Tongue (tissue), 2 donors: ENCODE results near the gene NDST1. TPM values are rescaled to one million over a fixed set of nuclear protein-coding genes. Genes with fewer than 3 reads are reported as not detected.

Source experiments
- DNase-seq: peaks from one replicate; pipeline ENCODE4 v3.0.0-alpha.2; 2015
- total RNA-seq: library from RNA; depleted of rRNA; stranded (reverse); fragments of >200 nt; gene quantifications from one replicate; pipeline ENCODE4 v1.2.3, GENCODE V29; 2014

The NDST1 gene
- total RNA-seq, 1 donor from 2014 or later = 91.4 TPM

- DNase-seq = no peak
These were observed 62.4 kb downstream of the NDST1 start for GRCh38 chr5:150570333-150570732.

- no peak for DNase-seq
These were observed 63.9 kb downstream of the NDST1 start for GRCh38 chr5:150571836-150572235.

GRCh38 chr5:150573216-150573615 is 65.3 kb downstream of the NDST1 start:
- DNase-seq = no peak

- no peak for DNase-seq
These were observed 66.2 kb downstream of the NDST1 start for GRCh38 chr5:150573867-150574817.

- peak; percentile 61 for DNase-seq
These were observed 67.1 kb downstream of the NDST1 start for GRCh38 chr5:150574818-150575547.

- no peak for DNase-seq
These were observed 68.0 kb downstream of the NDST1 start for GRCh38 chr5:150575745-150576448.

GRCh38 chr5:150576449-150576949 is 68.6 kb downstream of the NDST1 start:
- DNase-seq = no peak

GRCh38 chr5:150577378-150578139 is 69.6 kb downstream of the NDST1 start:
- peak; percentile 64 for DNase-seq

GRCh38 chr5:150578781-150579461 is 71.0 kb downstream of the NDST1 start:
- DNase-seq = no peak

- DNase-seq = no peak
These were observed 71.8 kb downstream of the NDST1 start for GRCh38 chr5:150579462-150580400.

GRCh38 chr5:150580917-150581316 is 73.0 kb downstream of the NDST1 start:
- DNase-seq = no peak

GRCh38 chr5:150582241-150583109 is 74.5 kb downstream of the NDST1 start:
- peak; percentile 93 for DNase-seq

GRCh38 chr5:150583541-150584225 is 75.8 kb downstream of the NDST1 start:
- no peak for DNase-seq

GRCh38 chr5:150584556-150585335 is 76.8 kb downstream of the NDST1 start:
- no peak for DNase-seq

GRCh38 chr5:150585781-150586341 is 77.9 kb downstream of the NDST1 start:
- DNase-seq = no peak

GRCh38 chr5:150587016-150587415 is 79.1 kb downstream of the NDST1 start:
- no peak for DNase-seq
